Measurements from ENCODE around the gene ERO1B. TPM values are rescaled to one million over a fixed set of nuclear protein-coding genes. Genes with fewer than 3 reads are reported as not detected.

Gene ERO1B
- total RNA-seq, 1 experiment from 2014 or later: not detected

DNA sequence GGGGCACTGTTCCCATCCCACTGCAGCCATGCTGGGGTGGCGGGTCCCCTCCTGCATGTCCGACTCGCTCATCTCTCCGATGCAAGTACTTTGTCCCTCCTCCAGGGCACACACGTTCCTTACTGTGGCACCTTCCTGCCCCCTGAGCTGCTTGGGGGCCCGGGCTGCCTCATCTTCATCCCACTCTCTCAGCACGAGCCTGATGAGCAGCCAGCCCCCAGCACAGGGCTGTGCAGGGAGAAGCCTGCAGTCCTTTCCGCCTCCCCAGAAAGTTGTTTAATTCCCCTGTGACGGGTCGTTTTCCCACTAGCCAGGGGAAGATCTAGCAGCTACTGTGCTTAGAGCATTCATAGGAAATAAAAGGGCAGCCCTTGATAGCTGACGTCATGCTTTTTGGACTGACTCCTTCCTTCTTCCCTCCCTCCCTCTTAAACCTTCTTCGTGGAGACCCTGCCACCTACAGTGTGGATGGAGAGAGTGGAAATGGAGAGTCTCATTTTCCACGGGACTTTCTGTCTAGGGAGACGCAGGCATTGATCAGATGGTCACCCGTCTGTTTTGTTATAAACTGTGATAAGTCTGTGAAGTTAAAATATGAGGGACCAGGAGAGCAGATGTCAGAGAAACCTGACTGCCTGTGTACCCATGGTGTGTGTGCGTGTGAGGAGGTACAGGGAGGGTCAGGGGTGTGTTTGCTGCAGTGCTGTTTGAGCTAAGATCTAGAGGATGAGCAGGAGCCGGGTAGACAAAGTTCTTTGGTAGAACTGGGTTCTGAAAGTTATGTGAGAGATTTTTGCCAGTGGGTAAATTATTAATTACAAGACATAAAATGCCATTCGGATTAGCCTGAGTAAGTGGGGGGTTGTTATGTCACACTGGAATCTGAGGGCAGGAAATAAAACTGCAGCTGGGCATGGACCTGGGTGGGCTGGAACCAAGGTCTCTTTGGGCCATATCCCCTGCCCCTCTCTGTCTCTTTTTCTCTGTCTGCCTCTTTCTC lies 105.1 kb downstream of the ERO1B start:
- Histone ChIP-seq H3K79me2 (ENCODE audit: low read depth) (no peaks in the 10 kb centered on the region), H3K27me3 (ENCODE audit: insufficient read depth, low read depth) (peaks cover 31% of the 10 kb centered on the region; the same call in 1 of the 2 replicates), H3K36me3 (ENCODE audit: low read depth) (no peaks in the 10 kb centered on the region), H3K9me2 (ENCODE audit: insufficient read depth) (no peaks in the 10 kb centered on the region), H3K4me3 (no peak overlapping the region), H3K9me3 (ENCODE audit: insufficient read depth, low read depth) (no peaks in the 10 kb centered on the region), H3K4me1 (replicated peaks; ENCODE audit: insufficient read depth) (no peaks in the 10 kb centered on the region), H3K27ac (no peak overlapping the region), H2AFZ (no peak overlapping the region), H3K4me2 (no peak overlapping the region), H4K20me1 (ENCODE audit: insufficient read depth) (no peaks in the 10 kb centered on the region), H3F3A (ENCODE audit: insufficient read depth, low read depth) (no peaks in the 10 kb centered on the region)
- POLR2A ChIA-PET (ENCODE audit: unreplicated experiment): no interaction called here
- no TSS peak for BruUV-seq (replicated peaks)
- intact Hi-C loops (cut with micrococcal nuclease; ENCODE audit: unreplicated experiment): no loop called here
- CTCF ChIA-PET: no interaction called here
- DNase-seq: no peak
- TF ChIP-seq, protein P1, sequence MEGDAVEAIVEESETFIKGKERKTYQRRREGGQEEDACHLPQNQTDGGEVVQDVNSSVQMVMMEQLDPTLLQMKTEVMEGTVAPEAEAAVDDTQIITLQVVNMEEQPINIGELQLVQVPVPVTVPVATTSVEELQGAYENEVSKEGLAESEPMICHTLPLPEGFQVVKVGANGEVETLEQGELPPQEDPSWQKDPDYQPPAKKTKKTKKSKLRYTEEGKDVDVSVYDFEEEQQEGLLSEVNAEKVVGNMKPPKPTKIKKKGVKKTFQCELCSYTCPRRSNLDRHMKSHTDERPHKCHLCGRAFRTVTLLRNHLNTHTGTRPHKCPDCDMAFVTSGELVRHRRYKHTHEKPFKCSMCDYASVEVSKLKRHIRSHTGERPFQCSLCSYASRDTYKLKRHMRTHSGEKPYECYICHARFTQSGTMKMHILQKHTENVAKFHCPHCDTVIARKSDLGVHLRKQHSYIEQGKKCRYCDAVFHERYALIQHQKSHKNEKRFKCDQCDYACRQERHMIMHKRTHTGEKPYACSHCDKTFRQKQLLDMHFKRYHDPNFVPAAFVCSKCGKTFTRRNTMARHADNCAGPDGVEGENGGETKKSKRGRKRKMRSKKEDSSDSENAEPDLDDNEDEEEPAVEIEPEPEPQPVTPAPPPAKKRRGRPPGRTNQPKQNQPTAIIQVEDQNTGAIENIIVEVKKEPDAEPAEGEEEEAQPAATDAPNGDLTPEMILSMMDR (conservative IDR thresholded peaks at IDR 0.05): no peak
- no peak for TF ChIP-seq EZH2 (IDR thresholded peaks at IDR 0.05; ENCODE audit: low read depth)

DNA sequence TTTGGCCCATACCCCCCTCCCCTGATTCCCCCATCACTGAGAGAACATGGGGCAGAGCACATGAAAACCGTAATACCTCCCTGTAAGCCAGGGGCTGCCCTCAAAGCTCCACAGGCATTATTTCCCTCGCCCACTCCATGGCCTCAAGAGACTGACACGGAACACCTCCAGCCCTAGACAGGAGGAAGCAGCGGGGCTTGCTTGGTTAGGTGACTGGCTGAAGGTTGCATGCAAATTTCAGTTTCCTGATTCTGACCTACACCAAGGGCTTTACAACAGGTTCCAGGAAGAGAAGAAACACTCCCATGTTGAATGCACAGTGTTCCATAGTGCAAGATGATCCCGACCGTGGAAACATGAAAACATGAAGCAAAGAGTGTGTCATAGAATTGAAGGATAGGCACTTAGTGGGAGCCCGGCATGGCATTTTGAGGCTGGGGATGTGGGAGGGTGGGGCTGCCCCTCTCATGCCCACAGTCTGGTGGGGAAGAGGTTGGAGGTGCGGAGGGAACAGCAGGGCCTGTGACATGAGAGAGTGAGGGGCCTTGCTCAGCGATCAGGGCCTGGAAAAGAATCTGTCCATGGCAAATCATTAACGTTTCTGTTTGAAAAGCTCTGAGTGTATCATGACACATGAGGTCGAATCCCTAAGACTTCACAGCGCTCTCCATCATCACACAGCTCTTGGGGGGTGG lies 106.0 kb downstream of the ERO1B start:
- Histone ChIP-seq H3K9me3 (ENCODE audit: insufficient read depth, low read depth) (no peaks in the 10 kb centered on the region), H3K27ac (no peak overlapping the region), H3K4me2 (no peak overlapping the region), H3K9me2 (ENCODE audit: insufficient read depth) (no peaks in the 10 kb centered on the region), H3K79me2 (ENCODE audit: low read depth) (no peaks in the 10 kb centered on the region), H3K36me3 (ENCODE audit: low read depth) (no peaks in the 10 kb centered on the region), H3K27me3 (ENCODE audit: insufficient read depth, low read depth) (peaks cover 31% of the 10 kb centered on the region; the same call in 1 of the 2 replicates), H3F3A (ENCODE audit: insufficient read depth, low read depth) (no peaks in the 10 kb centered on the region), H2AFZ (no peak overlapping the region), H4K20me1 (ENCODE audit: insufficient read depth) (no peaks in the 10 kb centered on the region), H3K4me3 (no peak overlapping the region), H3K4me1 (replicated peaks; ENCODE audit: insufficient read depth) (no peaks in the 10 kb centered on the region)
- intact Hi-C loops (cut with micrococcal nuclease; ENCODE audit: unreplicated experiment): no loop called here
- ChIA-PET CTCF (no interaction called here), POLR2A (ENCODE audit: unreplicated experiment) (no interaction called here)
- no TSS peak for BruUV-seq (replicated peaks)
- DNase-seq: no peak
- TF ChIP-seq, protein P1 (conservative IDR thresholded peaks at IDR 0.05): no peak
- TF ChIP-seq EZH2 (IDR thresholded peaks at IDR 0.05; ENCODE audit: low read depth): no peak

DNA sequence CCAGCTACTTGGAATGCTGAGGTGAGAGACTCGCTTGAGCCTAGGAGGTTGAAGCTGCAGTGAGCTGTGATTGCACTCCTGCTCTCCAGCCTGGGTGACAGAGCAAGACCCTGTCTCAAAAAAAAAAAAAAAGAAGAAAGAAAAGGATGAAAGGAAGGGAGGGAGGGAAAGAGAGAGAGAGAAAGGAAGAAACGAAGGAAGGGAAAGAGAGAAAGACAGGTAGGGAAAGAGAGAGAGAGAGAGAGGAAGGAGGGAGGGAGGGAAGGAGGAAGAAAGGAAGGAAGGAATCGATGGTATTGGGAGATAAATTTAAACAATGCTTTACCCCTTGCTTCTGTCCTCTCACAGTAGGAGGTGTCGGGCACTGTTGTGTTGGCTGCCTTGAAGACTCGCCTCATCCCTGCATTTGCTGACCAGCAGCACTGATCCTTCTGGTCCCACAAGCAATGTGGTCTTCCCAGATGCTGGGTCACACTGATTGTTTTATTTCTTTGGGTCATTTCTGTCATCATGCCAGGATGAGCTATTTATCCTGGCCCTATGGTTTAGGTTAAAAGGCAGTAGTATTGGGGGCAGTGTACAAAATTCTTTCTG lies 108.5 kb downstream of the ERO1B start:
- Histone ChIP-seq H3K79me2 (ENCODE audit: low read depth) (no peaks in the 10 kb centered on the region), H2AFZ (no peak overlapping the region), H3K36me3 (ENCODE audit: low read depth) (no peaks in the 10 kb centered on the region), H3F3A (ENCODE audit: insufficient read depth, low read depth) (no peaks in the 10 kb centered on the region), H3K27ac (no peak overlapping the region), H3K4me1 (replicated peaks; ENCODE audit: insufficient read depth) (0 out of 2 replicates have a peak, but pooled peaks cover 4% of the 10 kb centered on the region), H3K4me2 (no peak overlapping the region), H3K9me3 (ENCODE audit: insufficient read depth, low read depth) (no peaks in the 10 kb centered on the region), H3K9me2 (ENCODE audit: insufficient read depth) (no peaks in the 10 kb centered on the region), H4K20me1 (ENCODE audit: insufficient read depth) (no peaks in the 10 kb centered on the region), H3K27me3 (ENCODE audit: insufficient read depth, low read depth) (peaks cover 31% of the 10 kb centered on the region; the same call in 1 of the 2 replicates), H3K4me3 (no peak overlapping the region)
- CTCF ChIA-PET: no interaction called here
- TF ChIP-seq, protein P1 (conservative IDR thresholded peaks at IDR 0.05): no peak
- no peak for TF ChIP-seq EZH2 (IDR thresholded peaks at IDR 0.05; ENCODE audit: low read depth)
- no peak for DNase-seq
- intact Hi-C loops (cut with micrococcal nuclease; ENCODE audit: unreplicated experiment): no loop called here
- POLR2A ChIA-PET (ENCODE audit: unreplicated experiment): no interaction called here
- BruUV-seq (replicated peaks): no TSS peak
